SK-N-SH treated with all-trans-retinoic acid at 6 μM for 48 hours (cell line): ENCODE measurements around the gene TANC2.

Experiments used
- ATAC-seq: fragments of 200-7000 bp; cut with Tn5 transposase; 3 replicates; pipeline ENCODE4 v1.9.1; 2020; ENCODE audit warnings: mild to moderate bottlenecking, moderate library complexity
- SNAI2 ChIP-seq: fragments of 250-450 bp; sonication (Bioruptor Pico); IDR thresholded peaks from 2 replicates; pipeline ENCODE4 v1.5.0; 2020; ENCODE audit warnings: mild to moderate bottlenecking, moderate library complexity
- TCF4 ChIP-seq: fragments of 250-450 bp; sonication (Bioruptor Pico); IDR thresholded peaks from 2 replicates; pipeline ENCODE4 v1.8.0; 2021; ENCODE audit warnings: mild to moderate bottlenecking, moderate library complexity, borderline replicate concordance
- ZFP30 ChIP-seq: fragments of 450-650 bp; formaldehyde crosslinking; IDR thresholded peaks from 2 replicates; pipeline ENCODE4 v1.5.0; 2022; ENCODE audit warnings: mild to moderate bottlenecking, moderate library complexity
- TF ChIP-seq, protein P1 (sequence below): fragments of 250-450 bp; sonication (Bioruptor Pico); IDR thresholded peaks from 2 replicates; pipeline ENCODE4 v1.8.0; 2020; ENCODE audit warnings: mild to moderate bottlenecking, moderate library complexity, borderline replicate concordance

Gene TANC2

GRCh38 chr17:63015824-63016223 lies 49.8 kb downstream of the TANC2 start:
- no peak for ATAC-seq
- TF ChIP-seq SNAI2 (CRISPR knock-in tag), result no peak
- TF ChIP-seq, protein P1, sequence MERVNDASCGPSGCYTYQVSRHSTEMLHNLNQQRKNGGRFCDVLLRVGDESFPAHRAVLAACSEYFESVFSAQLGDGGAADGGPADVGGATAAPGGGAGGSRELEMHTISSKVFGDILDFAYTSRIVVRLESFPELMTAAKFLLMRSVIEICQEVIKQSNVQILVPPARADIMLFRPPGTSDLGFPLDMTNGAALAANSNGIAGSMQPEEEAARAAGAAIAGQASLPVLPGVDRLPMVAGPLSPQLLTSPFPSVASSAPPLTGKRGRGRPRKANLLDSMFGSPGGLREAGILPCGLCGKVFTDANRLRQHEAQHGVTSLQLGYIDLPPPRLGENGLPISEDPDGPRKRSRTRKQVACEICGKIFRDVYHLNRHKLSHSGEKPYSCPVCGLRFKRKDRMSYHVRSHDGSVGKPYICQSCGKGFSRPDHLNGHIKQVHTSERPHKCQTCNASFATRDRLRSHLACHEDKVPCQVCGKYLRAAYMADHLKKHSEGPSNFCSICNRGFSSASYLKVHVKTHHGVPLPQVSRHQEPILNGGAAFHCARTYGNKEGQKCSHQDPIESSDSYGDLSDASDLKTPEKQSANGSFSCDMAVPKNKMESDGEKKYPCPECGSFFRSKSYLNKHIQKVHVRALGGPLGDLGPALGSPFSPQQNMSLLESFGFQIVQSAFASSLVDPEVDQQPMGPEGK (CRISPR knock-in tag), result no peak
- no peak for TF ChIP-seq TCF4
- no peak for TF ChIP-seq ZFP30 (CRISPR knock-in tag)
- TF ChIP-seq, all 23 proteins: peak for 0
